Measurements from ENCODE around the gene MYBPH. TPM values are rescaled to one million over a fixed set of nuclear protein-coding genes. Genes with fewer than 3 reads are reported as not detected.

The MYBPH gene
- polyA plus RNA-seq, 2 of the 4 experiments (the other 2 are of a cell fraction) = not detected

DNA sequence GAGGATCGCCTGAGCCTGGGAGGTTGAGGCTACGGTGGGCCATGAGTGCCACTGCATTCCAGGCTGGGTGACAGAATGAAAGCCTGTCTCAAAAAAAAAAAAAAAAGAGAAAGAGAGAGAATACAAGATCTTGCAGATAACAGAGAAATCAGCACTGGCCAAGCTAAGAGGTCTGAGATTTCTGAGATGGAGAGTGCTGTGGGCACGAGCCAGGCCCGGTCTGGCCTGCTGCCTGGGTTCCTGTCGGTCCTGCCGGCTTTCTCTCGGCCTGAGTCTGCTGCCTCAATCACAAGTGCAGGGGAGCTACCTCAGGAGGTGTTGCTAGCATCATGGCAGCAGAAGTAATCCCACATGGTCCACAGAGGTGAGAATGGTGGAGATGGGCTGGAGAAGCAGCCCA is 29.1 kb downstream of the MYBPH start:
- no peak for DNase-seq (ENCODE audit: low read depth in 1 of 2, low spot score in 1 of 2)
- ChIA-PET CTCF (interaction anchor here (0.7 to 3.9 kb wide), 5 partner anchors 20 to 105 kb away, joined by 3 to 20 read pairs (median 6); no protein-coding TSS in a partner anchor), POLR2A (no interaction called here)
- no peak overlapping the region for H3K27ac ChIP-seq
- WGBS (ENCODE audit: missing lambda C conversion rate) = 85% methylated on average over 7 of the region's 7 CpGs
- TF ChIP-seq, protein P1, sequence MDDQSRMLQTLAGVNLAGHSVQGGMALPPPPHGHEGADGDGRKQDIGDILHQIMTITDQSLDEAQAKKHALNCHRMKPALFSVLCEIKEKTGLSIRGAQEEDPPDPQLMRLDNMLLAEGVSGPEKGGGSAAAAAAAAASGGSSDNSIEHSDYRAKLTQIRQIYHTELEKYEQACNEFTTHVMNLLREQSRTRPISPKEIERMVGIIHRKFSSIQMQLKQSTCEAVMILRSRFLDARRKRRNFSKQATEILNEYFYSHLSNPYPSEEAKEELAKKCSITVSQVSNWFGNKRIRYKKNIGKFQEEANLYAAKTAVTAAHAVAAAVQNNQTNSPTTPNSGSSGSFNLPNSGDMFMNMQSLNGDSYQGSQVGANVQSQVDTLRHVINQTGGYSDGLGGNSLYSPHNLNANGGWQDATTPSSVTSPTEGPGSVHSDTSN (IDR thresholded peaks at IDR 0.05) = no peak
- TF ChIP-seq HOXB13 (CRISPR knock-in tag; IDR thresholded peaks at IDR 0.05; ENCODE audit: low read depth) (no peak), NR3C1 (IDR thresholded peaks at IDR 0.05) (no peak), SREBF2 (IDR thresholded peaks at IDR 0.05) (no peak), HOXB5 (CRISPR knock-in tag; IDR thresholded peaks at IDR 0.05) (no peak), PHF8 (IDR thresholded peaks at IDR 0.05; ENCODE audit: borderline replicate concordance, low read depth) (no peak), ESRRA (IDR thresholded peaks at IDR 0.05; ENCODE audit: borderline replicate concordance, low read length) (no peak), EP300 (IDR thresholded peaks at IDR 0.05) (no peak), MYC (IDR thresholded peaks at IDR 0.05; ENCODE audit: borderline replicate concordance, low read length) (no peak), SMC3 (IDR thresholded peaks at IDR 0.05) (no peak), RNF2 (IDR thresholded peaks at IDR 0.05; ENCODE audit: borderline replicate concordance, low read depth) (no peak), MAFK (IDR thresholded peaks at IDR 0.05; ENCODE audit: partially characterized antibody) (no peak), EHMT2 (IDR thresholded peaks at IDR 0.05; ENCODE audit: low read depth) (no peak)
- TF ChIP-seq, protein P2, sequence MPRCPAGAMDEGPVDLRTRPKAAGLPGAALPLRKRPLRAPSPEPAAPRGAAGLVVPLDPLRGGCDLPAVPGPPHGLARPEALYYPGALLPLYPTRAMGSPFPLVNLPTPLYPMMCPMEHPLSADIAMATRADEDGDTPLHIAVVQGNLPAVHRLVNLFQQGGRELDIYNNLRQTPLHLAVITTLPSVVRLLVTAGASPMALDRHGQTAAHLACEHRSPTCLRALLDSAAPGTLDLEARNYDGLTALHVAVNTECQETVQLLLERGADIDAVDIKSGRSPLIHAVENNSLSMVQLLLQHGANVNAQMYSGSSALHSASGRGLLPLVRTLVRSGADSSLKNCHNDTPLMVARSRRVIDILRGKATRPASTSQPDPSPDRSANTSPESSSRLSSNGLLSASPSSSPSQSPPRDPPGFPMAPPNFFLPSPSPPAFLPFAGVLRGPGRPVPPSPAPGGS (IDR thresholded peaks at IDR 0.05) = no peak
- H3K4me3 ChIP-seq = no peak overlapping the region
- H3K9me3 ChIP-seq = no peaks in the 10 kb centered on the region
- no peak for FAIRE-seq
- ATAC-seq = no peak
- no peak overlapping the region for H3K4me2 ChIP-seq
- no peaks in the 10 kb centered on the region for H3K4me1 ChIP-seq

DNA sequence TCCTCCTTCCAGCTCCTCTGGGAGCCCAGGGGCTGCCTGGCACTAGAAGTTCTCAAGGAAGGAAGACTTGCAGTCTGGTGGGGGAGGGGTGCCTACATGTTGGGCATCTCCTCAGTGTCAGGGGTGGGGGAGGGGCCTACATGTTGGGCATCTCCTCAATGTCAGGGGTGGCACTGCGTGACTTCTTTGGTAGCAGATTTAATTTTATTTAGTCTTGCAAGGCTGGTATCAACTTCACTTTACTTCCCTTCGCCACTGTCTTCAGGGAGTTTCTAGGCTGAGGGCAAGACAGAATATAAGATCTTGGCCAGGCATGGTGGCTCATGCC is 29.6 kb downstream of the MYBPH start:
- no peak overlapping the region for H3K4me3 ChIP-seq
- TF ChIP-seq, protein P3, sequence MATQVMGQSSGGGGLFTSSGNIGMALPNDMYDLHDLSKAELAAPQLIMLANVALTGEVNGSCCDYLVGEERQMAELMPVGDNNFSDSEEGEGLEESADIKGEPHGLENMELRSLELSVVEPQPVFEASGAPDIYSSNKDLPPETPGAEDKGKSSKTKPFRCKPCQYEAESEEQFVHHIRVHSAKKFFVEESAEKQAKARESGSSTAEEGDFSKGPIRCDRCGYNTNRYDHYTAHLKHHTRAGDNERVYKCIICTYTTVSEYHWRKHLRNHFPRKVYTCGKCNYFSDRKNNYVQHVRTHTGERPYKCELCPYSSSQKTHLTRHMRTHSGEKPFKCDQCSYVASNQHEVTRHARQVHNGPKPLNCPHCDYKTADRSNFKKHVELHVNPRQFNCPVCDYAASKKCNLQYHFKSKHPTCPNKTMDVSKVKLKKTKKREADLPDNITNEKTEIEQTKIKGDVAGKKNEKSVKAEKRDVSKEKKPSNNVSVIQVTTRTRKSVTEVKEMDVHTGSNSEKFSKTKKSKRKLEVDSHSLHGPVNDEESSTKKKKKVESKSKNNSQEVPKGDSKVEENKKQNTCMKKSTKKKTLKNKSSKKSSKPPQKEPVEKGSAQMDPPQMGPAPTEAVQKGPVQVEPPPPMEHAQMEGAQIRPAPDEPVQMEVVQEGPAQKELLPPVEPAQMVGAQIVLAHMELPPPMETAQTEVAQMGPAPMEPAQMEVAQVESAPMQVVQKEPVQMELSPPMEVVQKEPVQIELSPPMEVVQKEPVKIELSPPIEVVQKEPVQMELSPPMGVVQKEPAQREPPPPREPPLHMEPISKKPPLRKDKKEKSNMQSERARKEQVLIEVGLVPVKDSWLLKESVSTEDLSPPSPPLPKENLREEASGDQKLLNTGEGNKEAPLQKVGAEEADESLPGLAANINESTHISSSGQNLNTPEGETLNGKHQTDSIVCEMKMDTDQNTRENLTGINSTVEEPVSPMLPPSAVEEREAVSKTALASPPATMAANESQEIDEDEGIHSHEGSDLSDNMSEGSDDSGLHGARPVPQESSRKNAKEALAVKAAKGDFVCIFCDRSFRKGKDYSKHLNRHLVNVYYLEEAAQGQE (IDR thresholded peaks at IDR 0.05) = no peak
- TF ChIP-seq JUNB (IDR thresholded peaks at IDR 0.05) (no peak), ESRRA (IDR thresholded peaks at IDR 0.05; ENCODE audit: borderline replicate concordance, low read length) (no peak), MYC (IDR thresholded peaks at IDR 0.05; ENCODE audit: borderline replicate concordance, low read length) (no peak), NPAS2 (CRISPR knock-in tag; IDR thresholded peaks at IDR 0.05; ENCODE audit: borderline replicate concordance) (no peak), SMC3 (IDR thresholded peaks at IDR 0.05) (no peak), FOSL2 (IDR thresholded peaks at IDR 0.05) (no peak), FOSL2 (CRISPR knock-in tag; IDR thresholded peaks at IDR 0.05) (no peak), CHD2 (IDR thresholded peaks at IDR 0.05; ENCODE audit: low read length, partially characterized antibody) (no peak), RNF2 (IDR thresholded peaks at IDR 0.05; ENCODE audit: borderline replicate concordance, low read depth) (no peak), TFCP2L1 (CRISPR knock-in tag; IDR thresholded peaks at IDR 0.05) (no peak), HOXB13 (CRISPR knock-in tag; IDR thresholded peaks at IDR 0.05; ENCODE audit: low read depth) (no peak), HOXB5 (CRISPR knock-in tag; IDR thresholded peaks at IDR 0.05) (no peak), HEYL (CRISPR knock-in tag; IDR thresholded peaks at IDR 0.05) (no peak), FOXS1 (CRISPR knock-in tag; IDR thresholded peaks at IDR 0.05) (no peak)
- TF ChIP-seq, protein P4, sequence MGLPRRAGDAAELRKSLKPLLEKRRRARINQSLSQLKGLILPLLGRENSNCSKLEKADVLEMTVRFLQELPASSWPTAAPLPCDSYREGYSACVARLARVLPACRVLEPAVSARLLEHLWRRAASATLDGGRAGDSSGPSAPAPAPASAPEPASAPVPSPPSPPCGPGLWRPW (IDR thresholded peaks at IDR 0.05) = no peak
- TF ChIP-seq, protein P1 (IDR thresholded peaks at IDR 0.05) = no peak
- no peak for DNase-seq (ENCODE audit: low read depth in 1 of 2, low spot score in 1 of 2)
- no peak overlapping the region for H3K4me2 ChIP-seq
- WGBS (ENCODE audit: missing lambda C conversion rate) = 77% methylated on average over 1 of the region's 2 CpGs
- ChIA-PET POLR2A (no interaction called here), CTCF (interaction anchor here (0.7 to 3.9 kb wide), 6 partner anchors 20 to 105 kb away, joined by 3 to 20 read pairs (median 9); no protein-coding TSS in a partner anchor)
- H3K4me1 ChIP-seq = no peaks in the 10 kb centered on the region
- no peaks in the 10 kb centered on the region for H3K9me3 ChIP-seq
- no peak for FAIRE-seq
- no peak overlapping the region for H3K27ac ChIP-seq
- ATAC-seq = no peak
